HCT116 (cell line): Measurements from ENCODE around the gene KIF26A. TPM values are rescaled to one million over a fixed set of nuclear protein-coding genes. Genes with fewer than 3 reads are reported as not detected.

Experiments
- ATAC-seq: fragments of 200-7000 bp; cut with Tn5 transposase; 2 replicates; pipeline ENCODE4 v1.9.1; 2020; ENCODE audit warnings: mild to moderate bottlenecking, moderate library complexity
- BruUV-seq: library from RNA; stranded (reverse); fragments of 400-500 nt; replicated peaks from 2 replicates; lab custom pipeline; 2021; lab: Mats Ljungman, UMichigan
- CTCF ChIA-PET: fragments of 300-600 bp; sonication (Branson Sonifier 250); formaldehyde crosslinking; loops from one replicate; lab custom pipeline; 2021; ENCODE audit warnings: antibody characterized with exemption; lab: Charles Lee
- POLR2A ChIA-PET: fragments of 300-600, 350-600 bp; sonication (Branson Sonifier 250); formaldehyde crosslinking; loops from one replicate; lab custom pipeline; 2021; ENCODE audit warnings: antibody characterized with exemption; lab: Charles Lee
- RAD21 ChIA-PET, 2 experiments: fragments of 300-600 bp; sonication (Branson Sonifier 250); formaldehyde crosslinking; loops; one replicate each; lab custom pipeline; 2023; ENCODE audit warnings: low total read pairs in 2 of 2; ENCODE audit not compliant: uncharacterized antibody in 2 of 2, unreplicated experiment in 2 of 2, low non-redundant PET in 1 of 2; lab: Charles Lee
- DNase-seq: peaks from one replicate; pipeline ENCODE4 v3.0.0-alpha.2; 2010; ENCODE audit warnings: low read depth, low spot score
- H2AFZ ChIP-seq: fragments of 200-600 bp; shearing (Covaris generic), sonication (generic); 2 replicates; pipeline ENCODE4 v1.6.1; 2017; ENCODE audit warnings: low read depth, mixed run types, mixed read lengths, antibody characterized with exemption, low read length; ENCODE audit not compliant: poor library complexity, severe bottlenecking
- H3K27ac ChIP-seq: 2 replicates; pipeline ENCODE4 v1.5.1; 2012; ENCODE audit warnings: low read depth, low read length
- H3K27me3 ChIP-seq: fragments of 200-600 bp; sonication (generic); 2 replicates; pipeline ENCODE4 v1.6.1; 2016; ENCODE audit warnings: mixed run types, low read length, mixed read lengths; ENCODE audit not compliant: insufficient read depth
- H3K36me3 ChIP-seq, 2 experiments: fragments of 200-500 bp in 1 of 2; fragments of 200-600 bp in 1 of 2; sonication (Bioruptor generic) in 1 of 2; sonication (generic) in 1 of 2; 2 replicates each; pipeline versions ENCODE4 v1.5.1 to v1.6.1; 2014 to 2016; ENCODE audit warnings: low read length in 2 of 2, inconsistent platforms in 1 of 2, mixed read lengths in 1 of 2, mixed run types in 1 of 2; ENCODE audit not compliant: insufficient read depth in 2 of 2, control insufficient read depth in 1 of 2
- H3K4me1 ChIP-seq, 2 experiments: fragments of 200-600 bp in 1 of 2; sonication (generic) in 1 of 2; 2 replicates each; pipeline versions ENCODE4 v1.5.1 to v1.6.1; 2012 to 2017; ENCODE audit warnings: low read length in 2 of 2, inconsistent platforms in 1 of 2, mild to moderate bottlenecking in 1 of 2, mixed read lengths in 1 of 2, mixed run types in 1 of 2, moderate library complexity in 1 of 2; ENCODE audit not compliant: insufficient read depth in 2 of 2, control insufficient read depth in 1 of 2
- H3K4me2 ChIP-seq: fragments of 200-600 bp; sonication (generic); 2 replicates; pipeline ENCODE4 v1.6.1; 2017; ENCODE audit warnings: mixed run types, low read length, mixed read lengths
- H3K4me3 ChIP-seq, 2 experiments: fragments of 200-600 bp in 1 of 2; sonication (generic) in 1 of 2; replicated peaks in 1 of 2; 2 replicates each; pipeline ENCODE4 v1.5.1; 2011 to 2016; ENCODE audit warnings: low read length in 2 of 2, control low read depth in 1 of 2, low read depth in 1 of 2, mild to moderate bottlenecking in 1 of 2, mixed read lengths in 1 of 2, mixed run types in 1 of 2
- H3K79me2 ChIP-seq: fragments of 200-600 bp; sonication (generic); 2 replicates; pipeline ENCODE4 v1.6.1; 2017; ENCODE audit warnings: mild to moderate bottlenecking, mixed run types, low read length, moderate library complexity, mixed read lengths; ENCODE audit not compliant: insufficient read depth
- H3K9ac ChIP-seq: fragments of 200-600 bp; sonication (generic); 2 replicates; pipeline ENCODE4 v1.6.1; 2016; ENCODE audit warnings: low read length, mixed read lengths
- H3K9me2 ChIP-seq: fragments of 200-600 bp; sonication (generic), shearing (Covaris generic); 2 replicates; pipeline ENCODE4 v1.6.1; 2017; ENCODE audit warnings: mixed run types, mild to moderate bottlenecking, moderate library complexity; ENCODE audit not compliant: insufficient read depth
- H3K9me3 ChIP-seq, 2 experiments: fragments of 200-500 bp in 1 of 2; fragments of 200-600 bp in 1 of 2; sonication (Bioruptor generic) in 1 of 2; sonication (generic) in 1 of 2; 2 replicates each; pipeline ENCODE4 v1.6.1; 2014 to 2017; ENCODE audit warnings: low read length in 2 of 2, mixed read lengths in 2 of 2, inconsistent platforms in 1 of 2, low read depth in 1 of 2, mild to moderate bottlenecking in 1 of 2, mixed run types in 1 of 2, moderate library complexity in 1 of 2; ENCODE audit not compliant: control insufficient read depth in 1 of 2, insufficient read depth in 1 of 2
- H4K20me1 ChIP-seq: fragments of 200-600 bp; sonication (generic), shearing (Covaris generic); 2 replicates; pipeline ENCODE4 v1.6.1; 2017; ENCODE audit warnings: mixed run types, mild to moderate bottlenecking, moderate library complexity; ENCODE audit not compliant: insufficient read depth
- EZH2 ChIP-seq: fragments of 200-600 bp; sonication (generic); IDR thresholded peaks from 2 replicates; pipeline ENCODE4 v1.6.1; 2017; ENCODE audit warnings: antibody characterized with exemption, mixed run types
- JUND ChIP-seq: IDR thresholded peaks from 2 replicates; pipeline ENCODE4 v1.6.1; 2012
- POLR2A ChIP-seq: IDR thresholded peaks from 2 replicates; pipeline ENCODE4 v1.7.0; 2011; ENCODE audit warnings: borderline replicate concordance; ENCODE audit not compliant: insufficient read depth, insufficient read length; ENCODE audit errors: extremely low read depth
- POLR2AphosphoS5 ChIP-seq: IDR thresholded peaks from 2 replicates; pipeline ENCODE4 v1.6.1; 2011; ENCODE audit warnings: mild to moderate bottlenecking, low read depth, low read length, moderate library complexity
- RAD21 ChIP-seq: IDR thresholded peaks from 2 replicates; pipeline ENCODE4 v1.6.1; 2012; ENCODE audit warnings: low read depth, mild to moderate bottlenecking
- SIN3A ChIP-seq: IDR thresholded peaks from 2 replicates; pipeline ENCODE4 v1.6.1; 2012; ENCODE audit warnings: low read depth
- SRF ChIP-seq: IDR thresholded peaks from 2 replicates; pipeline ENCODE4 v1.6.1; 2012; ENCODE audit warnings: low read depth
- TCF7L2 ChIP-seq: IDR thresholded peaks from 2 replicates; pipeline ENCODE4 v1.7.0; 2011; ENCODE audit warnings: borderline replicate concordance, inconsistent platforms; ENCODE audit not compliant: insufficient read depth, insufficient read length; ENCODE audit errors: extremely low read depth
- YY1 ChIP-seq: IDR thresholded peaks from 2 replicates; pipeline ENCODE4 v1.6.1; 2011; ENCODE audit warnings: low read length, low read depth, moderate library complexity, mild to moderate bottlenecking; ENCODE audit not compliant: insufficient replicate concordance; ENCODE audit errors: extremely low read depth
- ZFX ChIP-seq: fragments of 450-650 bp; IDR thresholded peaks from 2 replicates; pipeline ENCODE4 v1.6.1; 2017
- ZNF274 ChIP-seq: fragments of 200-500 bp; sonication (Bioruptor generic); IDR thresholded peaks from 2 replicates; pipeline ENCODE4 v1.6.1; 2014; ENCODE audit warnings: mild to moderate bottlenecking, low read depth, low read length, inconsistent platforms
- intact Hi-C: fragments of 100-400 bp; cut with micrococcal nuclease; formaldehyde crosslinking; loops from 2 replicates; pipeline ENCODE4 v1.10.0; 2022
- total RNA-seq: library from RNA; stranded (reverse); gene quantifications from one replicate; pipeline ENCODE4 v1.2.1, GENCODE V29; 2021; ENCODE audit not compliant: unreplicated experiment
- TF ChIP-seq, protein P1 (sequence below), 3 experiments: fragments of 200-600 bp in 1 of 3; sonication (generic) in 1 of 3; IDR thresholded peaks in 2 of 3; conservative IDR thresholded peaks in 1 of 3; 2 replicates each; pipeline ENCODE4 v1.5.1; 2012 to 2017; ENCODE audit warnings: low read depth in 2 of 3, low read length in 2 of 3, antibody characterized with exemption in 1 of 3, borderline replicate concordance in 1 of 3, control low read depth in 1 of 3, mild to moderate bottlenecking in 1 of 3, mixed read lengths in 1 of 3, mixed run types in 1 of 3, moderate library complexity in 1 of 3; ENCODE audit not compliant: insufficient read depth in 1 of 3
- TF ChIP-seq, protein P2 (sequence below): IDR thresholded peaks from 2 replicates; pipeline ENCODE4 v1.6.1; 2012

The KIF26A gene
- total RNA-seq, 1 experiment from 2014 or later: 10.2 TPM

DNA sequence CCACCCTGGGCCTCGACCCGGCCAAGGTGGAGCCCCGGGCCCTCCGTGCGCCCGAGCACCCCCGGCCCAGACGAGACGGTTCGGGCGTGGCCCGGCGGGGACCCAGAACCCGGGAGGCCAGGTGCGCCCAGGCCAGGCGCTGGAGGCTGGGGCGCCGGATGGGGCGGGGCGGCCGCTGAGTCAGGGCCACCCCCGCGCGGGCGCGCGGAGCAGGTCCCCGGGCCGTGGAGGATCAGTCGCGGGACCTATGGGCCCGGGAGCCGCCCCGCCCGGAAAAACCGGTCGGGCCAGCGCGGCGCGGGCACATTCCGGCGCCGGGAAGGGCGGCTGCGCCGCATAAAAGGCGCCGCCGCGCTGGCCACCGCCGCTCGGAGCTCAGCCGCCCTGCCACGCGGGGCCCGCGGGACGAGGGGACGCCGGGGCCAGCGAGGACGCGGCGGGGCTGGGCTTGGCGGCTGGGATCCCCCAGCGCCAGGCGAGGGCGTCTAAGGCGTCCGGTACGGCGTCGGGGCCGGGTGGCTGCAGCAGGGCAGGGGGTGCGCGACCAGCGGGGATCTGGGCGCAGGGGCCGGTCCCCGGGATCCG is 21.5 kb upstream of the KIF26A start:
- H4K20me1 ChIP-seq: no peaks in the 10 kb centered on the region
- DNase-seq: peak; percentile 38
- H3K4me3 ChIP-seq: peak overlapping the region; percentile 48 to 82
- H3K4me2 ChIP-seq: peak overlapping the region; percentile 92
- peak overlapping the region; percentile 82 for H3K9ac ChIP-seq
- intact Hi-C loops: no loop called here
- H3K9me2 ChIP-seq: no peaks in the 10 kb centered on the region
- POLR2A ChIA-PET: interaction anchor here (0.6 kb wide), 1 partner anchor 20 kb away, joined by 4 read pairs; no protein-coding TSS in a partner anchor
- peak; percentile 80 for ATAC-seq
- H3K27ac ChIP-seq: peak overlapping the region; percentile 81
- no peak overlapping the region for H2AFZ ChIP-seq
- peaks cover 24 to 58% of the 10 kb centered on the region in 2 experiments; a peak in 3 of 4 replicates for H3K4me1 ChIP-seq
- TF ChIP-seq YY1 (peak; percentile 13), JUND (no peak), TCF7L2 (peak; percentile 88), ZFX (peak; percentile 63; the same call in 1 of the 2 replicates), POLR2AphosphoS5 (peak; percentile 43)
- CTCF ChIA-PET: interaction anchor here (0.7 to 2.2 kb wide), 6 partner anchors 10 to 32 kb away, joined by 3 to 8 read pairs (median 3); no protein-coding TSS in a partner anchor
- no peaks in the 10 kb centered on the region for H3K36me3 ChIP-seq
- no TSS peak for BruUV-seq
- H3K79me2 ChIP-seq: no peaks in the 10 kb centered on the region
- no peaks in the 10 kb centered on the region for H3K9me3 ChIP-seq
- RAD21 ChIA-PET: interaction anchor here in 1 of 2 experiments (0.6 kb wide), 4 partner anchors 36 to 863 kb away, joined by 5 to 7 read pairs (median 6); no protein-coding TSS in a partner anchor
- no peaks in the 10 kb centered on the region for H3K27me3 ChIP-seq

DNA sequence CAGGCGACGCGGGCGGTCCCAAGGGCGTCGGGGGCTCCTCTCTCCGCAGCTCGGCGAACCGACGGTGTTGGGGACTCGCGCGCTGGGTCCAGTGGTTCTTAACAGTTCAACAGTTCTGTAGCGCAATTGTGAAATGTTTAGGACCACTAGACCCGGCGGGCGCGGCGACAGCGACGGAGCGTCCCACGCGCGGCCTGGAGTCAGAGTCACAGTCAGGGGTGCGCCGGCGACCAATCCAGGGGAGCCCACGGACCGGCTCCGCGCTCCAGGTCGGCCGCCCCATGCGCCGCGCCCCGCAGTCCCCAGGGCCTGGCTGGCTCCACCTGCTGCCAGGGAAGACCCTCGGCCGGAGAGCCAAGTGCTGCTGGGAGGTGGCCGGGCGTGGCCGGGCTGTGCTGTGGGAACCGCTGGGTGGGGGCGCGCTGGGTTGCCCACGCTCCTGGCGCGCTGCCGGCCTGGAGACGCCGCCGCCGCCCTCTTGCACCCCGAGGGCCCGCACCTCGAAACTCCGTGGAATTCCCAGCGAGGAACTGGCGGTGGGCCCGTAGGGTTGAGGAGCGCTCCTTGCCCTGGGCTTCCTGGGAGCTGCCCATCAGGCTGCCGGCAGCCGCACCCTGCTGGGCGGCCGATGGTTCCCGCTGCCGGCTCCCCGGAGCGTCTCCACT is 20.9 kb upstream of the KIF26A start:
- Histone ChIP-seq H3K4me3 (peak overlapping the region; percentile 48 to 82), H3K36me3 (no peaks in the 10 kb centered on the region), H3K9me2 (no peaks in the 10 kb centered on the region), H3K9me3 (no peaks in the 10 kb centered on the region), H3K27me3 (no peaks in the 10 kb centered on the region)
- RAD21 ChIA-PET: interaction anchor here in 1 of 2 experiments (0.6 kb wide), 4 partner anchors 35 to 863 kb away, joined by 5 to 7 read pairs (median 6); no protein-coding TSS in a partner anchor
- CTCF ChIA-PET: interaction anchor here (0.7 to 1.4 kb wide), 3 partner anchors 11 to 20 kb away, joined by 3 to 4 read pairs (median 3); no protein-coding TSS in a partner anchor
- peak; percentile 23 for ATAC-seq
- BruUV-seq: no TSS peak
- TF ChIP-seq RAD21 (no peak), POLR2AphosphoS5 (no peak), SIN3A (no peak), POLR2A (no peak), ZNF274 (no peak), SRF (no peak), EZH2 (no peak)
- TF ChIP-seq, protein P1, sequence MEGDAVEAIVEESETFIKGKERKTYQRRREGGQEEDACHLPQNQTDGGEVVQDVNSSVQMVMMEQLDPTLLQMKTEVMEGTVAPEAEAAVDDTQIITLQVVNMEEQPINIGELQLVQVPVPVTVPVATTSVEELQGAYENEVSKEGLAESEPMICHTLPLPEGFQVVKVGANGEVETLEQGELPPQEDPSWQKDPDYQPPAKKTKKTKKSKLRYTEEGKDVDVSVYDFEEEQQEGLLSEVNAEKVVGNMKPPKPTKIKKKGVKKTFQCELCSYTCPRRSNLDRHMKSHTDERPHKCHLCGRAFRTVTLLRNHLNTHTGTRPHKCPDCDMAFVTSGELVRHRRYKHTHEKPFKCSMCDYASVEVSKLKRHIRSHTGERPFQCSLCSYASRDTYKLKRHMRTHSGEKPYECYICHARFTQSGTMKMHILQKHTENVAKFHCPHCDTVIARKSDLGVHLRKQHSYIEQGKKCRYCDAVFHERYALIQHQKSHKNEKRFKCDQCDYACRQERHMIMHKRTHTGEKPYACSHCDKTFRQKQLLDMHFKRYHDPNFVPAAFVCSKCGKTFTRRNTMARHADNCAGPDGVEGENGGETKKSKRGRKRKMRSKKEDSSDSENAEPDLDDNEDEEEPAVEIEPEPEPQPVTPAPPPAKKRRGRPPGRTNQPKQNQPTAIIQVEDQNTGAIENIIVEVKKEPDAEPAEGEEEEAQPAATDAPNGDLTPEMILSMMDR (IDR thresholded peaks at IDR 0.05 in 2 of 3, conservative IDR thresholded peaks at IDR 0.05 in 1 of 3; ENCODE audit: borderline replicate concordance in 1 of 3, insufficient read depth in 1 of 3, low read depth in 2 of 3, low read length in 2 of 3): no peak
- TF ChIP-seq, protein P2, sequence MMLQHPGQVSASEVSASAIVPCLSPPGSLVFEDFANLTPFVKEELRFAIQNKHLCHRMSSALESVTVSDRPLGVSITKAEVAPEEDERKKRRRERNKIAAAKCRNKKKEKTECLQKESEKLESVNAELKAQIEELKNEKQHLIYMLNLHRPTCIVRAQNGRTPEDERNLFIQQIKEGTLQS: no peak
- TF ChIP-seq, all 23 proteins: peak for 0
- POLR2A ChIA-PET: interaction anchor here (0.6 kb wide), 1 partner anchor 20 kb away, joined by 4 read pairs; no protein-coding TSS in a partner anchor
- Histone ChIP-seq H3K4me2 (peak overlapping the region; percentile 92), H3K27ac (peak overlapping the region; percentile 81; the same call in 1 of the 2 replicates), H3K9ac (peak overlapping the region; percentile 82), H3K79me2 (no peaks in the 10 kb centered on the region), H3K4me1 (peaks cover 24 to 58% of the 10 kb centered on the region in 2 experiments; a peak in 3 of 4 replicates), H2AFZ (no peak overlapping the region), H4K20me1 (no peaks in the 10 kb centered on the region)
- intact Hi-C loops: no loop called here
- DNase-seq: no peak
